Naive thymus-derived CD4-positive, alpha-beta T cell (primary cell): ENCODE data around the gene MPP7. TPM values are rescaled to one million over a fixed set of nuclear protein-coding genes. Genes with fewer than 3 reads are reported as not detected.
"Not testable (repeated sequence)": the region's sequence is repeated elsewhere in the genome, so short reads cannot be mapped to it uniquely, and the experiment has no call there.

Experiments used
- ATAC-seq: fragments of 150-1000 bp; cut with Tn5 transposase; 2 replicates; pipeline ENCODE4 v1.10.0; 2021; ENCODE audit warnings: mild to moderate bottlenecking, moderate library complexity
- CTCF ChIA-PET: fragments of 350-600 bp; sonication (Branson Sonifier 250); formaldehyde crosslinking; loops from one replicate; lab custom pipeline; 2021; ENCODE audit warnings: antibody characterized with exemption; lab: Charles Lee
- POLR2A ChIA-PET: fragments of 350-600 bp; sonication (Branson Sonifier 250); formaldehyde crosslinking; loops from one replicate; lab custom pipeline; 2021; ENCODE audit warnings: antibody characterized with exemption, inconsistent platforms; lab: Charles Lee
- DNase-seq, 9 donors: peaks; one replicate each; pipeline versions ENCODE4 v3.0.0 to v3.0.0-alpha.2; 2020 to 2022; ENCODE audit warnings: mixed read lengths in 1 of 9
- H3K27ac ChIP-seq: one replicate; pipeline ENCODE4 v1.7.0; 2013; ENCODE audit warnings: mild to moderate bottlenecking, low read depth, low read length, moderate library complexity
- H3K27me3 ChIP-seq, 2 donors: one replicate each; pipeline ENCODE4 v1.7.0; 2013; ENCODE audit warnings: low read length in 2 of 2, mild to moderate bottlenecking in 2 of 2, moderate library complexity in 2 of 2; ENCODE audit not compliant: control insufficient read depth in 2 of 2, insufficient read depth in 2 of 2
- H3K36me3 ChIP-seq, 3 experiments: 1 replicate in 2 of 3; 2 replicates in 1 of 3; pipeline ENCODE4 v1.7.0; 2013; ENCODE audit warnings: low read length in 3 of 3, mild to moderate bottlenecking in 3 of 3, moderate library complexity in 1 of 3; ENCODE audit not compliant: insufficient read depth in 3 of 3, control insufficient read depth in 2 of 3
- H3K4me1 ChIP-seq, 2 donors: one replicate each; pipeline ENCODE4 v1.7.0; 2013; ENCODE audit warnings: low read length in 2 of 2, mild to moderate bottlenecking in 2 of 2, moderate library complexity in 1 of 2; ENCODE audit not compliant: control insufficient read depth in 2 of 2, insufficient read depth in 2 of 2
- H3K4me3 ChIP-seq: 2 replicates; pipeline ENCODE4 v1.7.0; 2013; ENCODE audit warnings: mild to moderate bottlenecking, low read length
- H3K9me3 ChIP-seq, 3 experiments: 1 replicate in 2 of 3; 2 replicates in 1 of 3; pipeline ENCODE4 v1.7.0; 2013; ENCODE audit warnings: low read length in 3 of 3; ENCODE audit not compliant: control insufficient read depth in 2 of 3
- H3K27ac Mint-ChIP-seq, 9 donors: one replicate each; pipeline ENCODE4 v1.8.0; 2020 to 2022; ENCODE audit warnings: mixed read lengths in 9 of 9, mild to moderate bottlenecking in 8 of 9, moderate library complexity in 5 of 9, inconsistent platforms in 2 of 9
- H3K27me3 Mint-ChIP-seq, 5 donors: one replicate each; pipeline ENCODE4 v1.8.0; 2021 to 2022; ENCODE audit warnings: mixed read lengths in 5 of 5, mild to moderate bottlenecking in 1 of 5
- H3K36me3 Mint-ChIP-seq, 5 donors: one replicate each; pipeline ENCODE4 v1.8.0; 2020 to 2022; ENCODE audit warnings: mixed read lengths in 5 of 5, mild to moderate bottlenecking in 3 of 5, inconsistent platforms in 1 of 5
- H3K4me1 Mint-ChIP-seq, 7 donors: one replicate each; pipeline ENCODE4 v1.8.0; 2020 to 2022; ENCODE audit warnings: mixed read lengths in 7 of 7, mild to moderate bottlenecking in 3 of 7, inconsistent platforms in 1 of 7
- H3K4me3 Mint-ChIP-seq, 10 donors: one replicate each; pipeline ENCODE4 v1.8.0; 2020 to 2022; ENCODE audit warnings: mild to moderate bottlenecking in 10 of 10, mixed read lengths in 10 of 10, moderate library complexity in 6 of 10, inconsistent platforms in 2 of 10
- H3K9me3 Mint-ChIP-seq, 11 donors: one replicate each; pipeline ENCODE4 v1.8.0; 2020 to 2022; ENCODE audit warnings: mixed read lengths in 11 of 11, mild to moderate bottlenecking in 4 of 11, inconsistent platforms in 1 of 11, moderate library complexity in 1 of 11
- intact Hi-C, 2 donors: fragments of 100-400 bp; cut with micrococcal nuclease; formaldehyde crosslinking; loops; one replicate each; pipeline ENCODE4 v1.15.1; 2023
- polyA plus RNA-seq, 2 donors: library from polyadenylated mRNA; unstranded; fragments of 300-500 nt; fragmentation: Illumina TruSeq; gene quantifications; one replicate each; pipeline ENCODE4 v1.2.3, GENCODE V29; 2021
- total RNA-seq, 6 experiments: library from RNA in 5 of 6; stranded (reverse) in 5 of 6; gene quantifications; 1 replicate in 5 of 6; 2 replicates in 1 of 6; pipeline ENCODE4 v1.2.3 and lab custom pipeline; 2021 to 2026

MPP7 gene
- total RNA-seq (10 to 100 TPM in 4 of 5 experiments, 1 to 10 TPM in 1; 9.7 to 44.7 (median 36.1) TPM), polyA plus RNA-seq (10 to 100 TPM; 43.3 to 46.8 TPM), total RNA-seq (lab: John Stamatoyannopoulos, UW) (73.5 reads per million, percentile 79 among the genes with 10 or more reads in this experiment)

DNA sequence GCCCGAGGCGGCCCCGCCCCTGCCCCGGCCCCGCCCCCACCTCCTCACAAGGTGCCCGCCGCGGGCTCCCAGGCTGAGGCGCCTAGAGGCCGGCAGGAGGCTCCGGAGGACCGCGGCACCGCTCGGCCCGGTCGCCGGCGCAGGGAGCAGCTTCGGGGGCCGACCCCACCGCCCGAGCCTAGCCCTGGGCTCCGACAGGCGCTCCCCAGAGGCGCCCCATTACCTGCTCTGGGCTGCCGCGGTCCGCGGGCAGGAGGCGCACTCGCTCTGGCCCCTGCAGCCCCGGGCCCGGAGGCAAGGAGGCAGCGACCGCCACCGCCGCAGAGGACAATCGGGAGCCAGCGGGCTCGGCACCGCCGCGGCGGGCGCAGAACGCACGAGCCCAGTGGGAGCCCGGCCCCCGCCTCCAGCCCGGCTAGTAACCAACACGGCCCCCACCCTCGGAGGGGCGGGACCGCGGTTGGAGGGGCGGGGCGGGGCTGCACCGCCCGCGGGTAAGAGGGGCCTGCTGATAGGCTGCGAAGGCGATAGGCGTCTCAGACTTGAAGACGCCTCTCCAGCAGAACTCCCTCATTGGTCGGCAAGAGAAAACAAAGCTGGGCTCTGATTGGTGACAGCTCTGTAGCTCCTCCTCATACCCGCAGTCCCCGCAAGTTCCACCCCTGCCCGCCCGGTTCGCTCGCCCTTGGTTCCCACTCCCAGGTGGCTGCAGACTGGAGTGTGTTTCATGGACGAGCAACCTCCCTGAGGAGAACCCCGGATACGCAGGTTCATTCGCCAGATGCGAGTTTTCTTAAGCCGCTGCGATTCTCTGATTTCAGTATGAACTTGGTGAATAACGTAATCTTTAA, at the start of gene MPP7:
MPP7 (minus strand) TSS at position 427 of the 851 bp plus-strand sequence. CDS start 64,460 bp downstream, outside the sequence.
- Histone ChIP-seq H3K4me3 (peak within 1 kb of the TSS; percentile 92), H3K27me3 (no peaks in the 10 kb centered on the region), H3K4me1 (peaks cover 8 to 42% of the 10 kb centered on the region in 2 donors), H3K36me3 (no peaks in the 10 kb centered on the region), H3K27ac (peak within 1 kb of the TSS; percentile 86), H3K9me3 (no peaks in the 10 kb centered on the region)
- ATAC-seq (peak; percentile 97), DNase-seq (peak; percentile 96 to 98 (median 97))
- intact Hi-C loops = loop anchor here (1.0 to 10.0 kb wide), 17 partner anchors 30 to 1442 kb away; partner anchors contain the start of genes RAB18 (in 2 of the 2), ABI1 (in 1 of the 2), ACBD5 (in 1 of the 2) and BAMBI (in 1 of the 2)
- CTCF ChIA-PET = interaction anchor here (0.6 to 12.2 kb wide), 15 partner anchors 9 to 91 kb away, joined by 3 to 210 read pairs (median 4); no protein-coding TSS in a partner anchor
- H3K4me3 Mint-ChIP-seq = peak within 1 kb of the TSS; percentile 85 to 99 (median 93)
- H3K9me3 Mint-ChIP-seq = no peaks in the 10 kb centered on the region
- peaks cover 27 to 80% (median 67%) of the 10 kb centered on the region in 7 donors for H3K4me1 Mint-ChIP-seq
- H3K27me3 Mint-ChIP-seq = peaks cover 0 to 51% (median 0%) of the 10 kb centered on the region in 5 donors
- POLR2A ChIA-PET = interaction anchor here (0.8 to 26.2 kb wide), 20 partner anchors 8 to 1061 kb away, joined by 3 to 390 read pairs (median 4); partner anchors contain the start of gene WAC
- H3K36me3 Mint-ChIP-seq = peaks cover 0 to 3% (median 0%) of the 10 kb centered on the region in 5 donors
- H3K27ac Mint-ChIP-seq = peak within 1 kb of the TSS; percentile 67 to 98 (median 94)

DNA sequence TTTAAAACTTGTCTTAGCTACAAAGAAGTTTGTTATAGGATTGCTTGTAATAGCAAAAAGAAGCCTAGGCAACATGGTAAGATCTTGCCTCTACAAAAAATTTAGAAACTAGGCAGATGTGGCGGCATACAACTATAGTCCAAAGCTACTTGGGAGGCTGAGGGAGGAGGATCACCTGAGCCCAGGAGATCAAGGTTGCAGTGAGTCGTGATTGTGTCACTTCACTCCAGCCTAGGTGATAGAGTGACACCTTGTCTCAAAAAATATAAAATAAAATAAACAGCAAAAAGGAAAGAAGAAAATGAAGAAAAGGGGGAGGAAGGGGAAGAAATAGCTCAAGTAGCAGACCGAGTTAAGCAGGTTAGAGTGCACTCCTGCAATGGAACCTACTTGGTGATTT, 47.0 kb upstream of the MPP7 start:
- Histone ChIP-seq H3K4me3 (no peak overlapping the region), H3K27ac (no peak overlapping the region), H3K36me3 (no peaks in the 10 kb centered on the region), H3K27me3 (no peaks in the 10 kb centered on the region), H3K9me3 (peaks cover 0 to 12% (median 7%) of the 10 kb centered on the region in 3 experiments), H3K4me1 (no peaks in the 10 kb centered on the region)
- H3K9me3 Mint-ChIP-seq = peaks cover 0 to 22% (median 10%) of the 10 kb centered on the region in 11 donors
- ChIA-PET CTCF (no interaction called here), POLR2A (interaction anchor here (1.0 to 2.7 kb wide), 4 partner anchors 9 to 16 kb away, joined by 3 to 8 read pairs (median 6); no protein-coding TSS in a partner anchor)
- no peak for ATAC-seq
- H3K27ac Mint-ChIP-seq = peak overlapping the region in 1 of 9 donors; percentile 6
- H3K36me3 Mint-ChIP-seq = peaks cover 0 to 18% (median 4%) of the 10 kb centered on the region in 5 donors
- intact Hi-C loops = loop anchor here in 1 of 2 donors (2.0 kb wide), 1 partner anchor 13 kb away; no protein-coding TSS in a partner anchor
- DNase-seq = no peak
- H3K27me3 Mint-ChIP-seq = peaks cover 0 to 22% (median 0%) of the 10 kb centered on the region in 5 donors
- H3K4me3 Mint-ChIP-seq = no peak overlapping the region
- peaks cover 0 to 6% (median 0%) of the 10 kb centered on the region in 7 donors for H3K4me1 Mint-ChIP-seq

DNA sequence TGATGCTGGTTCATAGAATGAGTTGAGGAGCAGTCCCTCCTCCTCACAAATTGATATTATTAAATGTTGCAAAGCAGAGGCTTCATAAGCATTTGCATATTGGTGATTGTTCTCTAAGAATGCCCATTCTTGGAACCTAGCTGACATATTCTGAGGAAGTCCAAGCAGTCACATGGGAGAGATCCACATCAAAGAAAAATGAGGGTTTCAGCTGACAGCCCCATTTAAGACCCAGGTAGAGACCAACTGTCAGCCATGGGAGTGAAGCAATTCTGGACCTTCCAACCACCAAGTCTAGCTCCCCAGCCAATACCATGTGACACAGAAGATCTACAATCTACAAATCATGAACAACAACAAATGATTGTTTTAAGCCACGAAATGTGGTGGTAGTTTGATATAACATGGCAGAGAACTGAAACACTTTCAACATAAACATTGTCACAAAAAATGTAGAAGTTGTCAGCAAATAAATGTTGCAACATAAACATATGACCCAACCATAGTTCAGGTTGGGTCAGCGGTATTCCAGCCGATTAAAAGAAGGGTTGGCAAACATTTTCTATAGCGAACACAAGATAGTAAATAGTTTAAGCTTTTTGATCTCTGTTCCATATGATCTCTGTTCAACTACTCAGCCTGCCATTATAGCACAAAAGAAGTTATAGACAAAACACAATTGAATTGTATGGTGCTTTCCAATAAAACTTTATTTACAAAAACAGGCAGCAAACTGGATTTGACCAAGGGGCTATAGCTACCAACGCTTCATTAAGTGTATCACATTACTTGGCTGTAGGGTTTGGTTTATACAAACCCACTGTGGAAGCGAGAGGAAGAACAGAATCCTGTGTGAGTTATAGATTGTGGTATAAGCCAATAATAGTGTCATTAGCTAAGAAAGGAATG, 41.4 kb upstream of the MPP7 start:
- H3K36me3 Mint-ChIP-seq = peaks cover 3 to 52% (median 7%) of the 10 kb centered on the region in 5 donors
- Histone ChIP-seq H3K4me3 (no peak overlapping the region), H3K27me3 (no peaks in the 10 kb centered on the region), H3K36me3 (no peaks in the 10 kb centered on the region), H3K27ac (no peak overlapping the region), H3K4me1 (peaks cover 0 to 4% of the 10 kb centered on the region in 2 donors), H3K9me3 (peaks cover 0 to 12% (median 7%) of the 10 kb centered on the region in 3 experiments)
- DNase-seq (no peak), ATAC-seq (no peak)
- CTCF ChIA-PET = interaction anchor here (1.0 kb wide), 1 partner anchor 11 kb away, joined by 4 read pairs; no protein-coding TSS in a partner anchor
- H3K27me3 Mint-ChIP-seq = peaks cover 0 to 25% (median 0%) of the 10 kb centered on the region in 5 donors
- peak overlapping the region in 1 of 9 donors; percentile 24 for H3K27ac Mint-ChIP-seq
- intact Hi-C loops = no loop called here
- H3K9me3 Mint-ChIP-seq = peaks cover 0 to 46% (median 13%) of the 10 kb centered on the region in 11 donors
- POLR2A ChIA-PET = interaction anchor here (0.8 to 1.8 kb wide), 6 partner anchors 10 to 42 kb away, joined by 3 to 9 read pairs (median 4); partner anchors contain the start of gene MPP7
- H3K4me3 Mint-ChIP-seq = no peak overlapping the region
- peaks cover 5 to 16% (median 12%) of the 10 kb centered on the region in 7 donors for H3K4me1 Mint-ChIP-seq

DNA sequence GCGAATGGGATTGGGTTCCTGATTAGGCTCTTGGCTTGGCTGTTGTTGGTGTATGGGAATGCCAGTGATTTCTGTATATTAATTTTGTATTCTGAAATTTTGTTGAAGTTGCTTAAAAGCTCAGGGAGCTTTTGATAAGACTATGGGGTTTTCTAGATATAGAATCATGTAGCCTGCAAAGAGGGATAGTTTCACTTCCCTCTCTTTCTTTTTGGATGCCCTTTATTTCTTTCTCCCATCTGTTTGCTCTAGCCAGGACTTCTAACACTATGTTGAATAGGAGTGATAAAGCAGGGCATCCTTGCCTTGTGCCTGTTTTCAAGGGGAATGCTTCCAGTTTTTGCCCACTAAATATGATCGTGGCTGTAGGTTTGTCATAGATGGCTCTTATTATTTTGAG, 40.4 kb upstream of the MPP7 start:
- no peak for DNase-seq
- POLR2A ChIA-PET = interaction anchor here (0.7 to 1.2 kb wide), 3 partner anchors 9 to 837 kb away, joined by 3 to 5 read pairs (median 4); no protein-coding TSS in a partner anchor
- H3K4me3 ChIP-seq = no peak overlapping the region
- H3K27ac ChIP-seq = no peak overlapping the region
- intact Hi-C loops = no loop called here
- H3K9me3 ChIP-seq = peaks cover 0 to 12% (median 7%) of the 10 kb centered on the region in 3 experiments
- no peaks in the 10 kb centered on the region for H3K36me3 ChIP-seq
- Mint-ChIP-seq H3K27me3 (peaks cover 0 to 26% (median 0%) of the 10 kb centered on the region in 5 donors), H3K36me3 (peaks cover 3 to 53% (median 7%) of the 10 kb centered on the region in 5 donors), H3K4me3 (no peak overlapping the region), H3K9me3 (peaks cover 0 to 45% (median 13%) of the 10 kb centered on the region in 11 donors), H3K4me1 (peaks cover 7 to 22% (median 19%) of the 10 kb centered on the region in 7 donors), H3K27ac (no peak overlapping the region)
- CTCF ChIA-PET = interaction anchor here (0.7 kb wide), 1 partner anchor 31 kb away, joined by 3 read pairs; no protein-coding TSS in a partner anchor
- H3K4me1 ChIP-seq = peaks cover 0 to 7% of the 10 kb centered on the region in 2 donors
- ATAC-seq = no peak
- H3K27me3 ChIP-seq = no peaks in the 10 kb centered on the region

DNA sequence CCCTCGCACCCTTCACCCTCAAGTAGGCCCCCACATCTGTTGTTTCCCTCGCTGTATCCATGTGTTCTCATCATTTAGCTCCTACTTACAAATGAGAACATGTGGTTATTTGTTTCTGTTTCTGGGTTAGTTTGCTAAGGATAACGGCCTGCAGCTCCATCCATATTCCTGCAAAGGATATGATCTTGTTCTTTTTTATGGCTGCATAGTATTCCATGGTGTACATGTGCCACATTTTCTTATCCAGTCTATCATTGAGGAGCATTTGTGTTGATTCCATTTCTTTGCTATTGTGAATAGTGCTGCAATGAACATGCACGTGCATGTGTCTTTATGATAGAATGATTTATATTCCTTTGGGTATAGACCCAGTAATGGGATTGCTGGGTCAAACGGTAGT, 38.8 kb upstream of the MPP7 start:
- H3K36me3 ChIP-seq, H3K27me3 ChIP-seq, H3K4me3 ChIP-seq, H3K9me3 ChIP-seq, H3K27ac ChIP-seq, H3K4me3 Mint-ChIP-seq, intact Hi-C loops, ATAC-seq, DNase-seq: not testable (repeated sequence)
- peaks cover 0 to 16% of the 10 kb centered on the region in 2 donors for H3K4me1 ChIP-seq
- Mint-ChIP-seq H3K27ac (peak overlapping the region in 1 of 9 donors; percentile 47), H3K36me3 (peaks cover 3 to 47% (median 9%) of the 10 kb centered on the region in 5 donors), H3K4me1 (peaks cover 15 to 35% (median 30%) of the 10 kb centered on the region in 7 donors), H3K27me3 (peaks cover 0 to 23% (median 0%) of the 10 kb centered on the region in 5 donors), H3K9me3 (peaks cover 0 to 40% (median 12%) of the 10 kb centered on the region in 11 donors)
- ChIA-PET CTCF (interaction anchor here (1.4 kb wide), 1 partner anchor 40 kb away, joined by 4 read pairs; no protein-coding TSS in a partner anchor), POLR2A (interaction anchor here (1.3 to 2.8 kb wide), 4 partner anchors 8 to 39 kb away, joined by 4 to 11 read pairs (median 8); partner anchors contain the start of gene MPP7)
